ENCODE results near the gene CFAP91.

DNA sequence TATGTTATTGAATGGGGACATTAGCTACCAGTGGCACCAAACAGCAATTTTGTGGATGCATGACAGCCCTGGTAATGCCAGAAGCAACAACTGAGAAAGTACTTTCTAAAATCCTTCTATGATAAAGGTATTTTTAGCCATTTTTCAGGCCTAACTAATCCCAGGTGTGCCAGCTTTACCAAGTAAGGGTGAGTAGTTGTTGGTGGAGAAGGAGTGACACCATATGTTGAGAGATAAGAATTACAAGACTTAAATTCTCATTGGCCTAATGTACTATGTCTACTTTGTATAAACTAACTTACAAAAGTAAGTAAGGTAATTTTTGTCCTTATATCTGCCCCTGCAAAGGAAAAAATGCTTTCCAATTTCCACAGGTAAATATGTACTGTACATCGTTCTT lies 21.5 kb upstream of the CFAP91 start:
- TF ChIP-seq FOXP2 (optimal IDR thresholded peaks at IDR 0.05; ENCODE audit: control extremely low read depth, extremely low read length, insufficient read depth) (no peak), POLR2AphosphoS5 (IDR thresholded peaks at IDR 0.05; ENCODE audit: borderline replicate concordance, low read depth, low read length) (no peak)

Data from SK-N-MC (cell line).